Activated CD4-positive, alpha-beta memory T cell treated with anti-CD3 and anti-CD28 coated beads, Interleukin-2, amount 10 ng/mL, durations not matched to agents 7 days and 5 days (primary cell): ENCODE measurements around the gene SH3D19. TPM values are rescaled to one million over a fixed set of nuclear protein-coding genes. Genes with fewer than 3 reads are reported as not detected.

ENCODE experiments used
- CTCF ChIA-PET: fragments of 350-600 bp; sonication (Branson Sonifier 250); formaldehyde crosslinking; loops from one replicate; lab custom pipeline; 2021; ENCODE audit warnings: antibody characterized with exemption, inconsistent platforms; lab: Charles Lee
- POLR2A ChIA-PET: fragments of 350-600 bp; sonication (Branson Sonifier 250); formaldehyde crosslinking; loops from one replicate; lab custom pipeline; 2021; ENCODE audit warnings: antibody characterized with exemption; lab: Charles Lee
- DNase-seq: peaks from one replicate; pipeline ENCODE4 v3.0.0-alpha.2; 2020
- H3K27ac Mint-ChIP-seq: one replicate; pipeline ENCODE4 v1.8.0; 2021; ENCODE audit warnings: mild to moderate bottlenecking, mixed read lengths
- H3K27me3 Mint-ChIP-seq: one replicate; pipeline ENCODE4 v1.8.0; 2021; ENCODE audit warnings: mixed read lengths
- H3K36me3 Mint-ChIP-seq: one replicate; pipeline ENCODE4 v1.8.0; 2021; ENCODE audit warnings: low read depth, mixed read lengths
- H3K4me1 Mint-ChIP-seq: one replicate; pipeline ENCODE4 v1.8.0; 2021; ENCODE audit warnings: mixed read lengths
- H3K4me3 Mint-ChIP-seq: one replicate; pipeline ENCODE4 v1.8.0; 2021; ENCODE audit warnings: mild to moderate bottlenecking, mixed read lengths
- H3K9me3 Mint-ChIP-seq: one replicate; pipeline ENCODE4 v1.8.0; 2021; ENCODE audit warnings: mixed read lengths
- total RNA-seq, 2 experiments: library from RNA; stranded (reverse); gene quantifications; one replicate each; pipeline ENCODE4 v1.2.3, GENCODE V29; 2021

The SH3D19 gene
- total RNA-seq, 2 experiments from 2014 or later = not detected

- no peak overlapping the region for H3K4me3 Mint-ChIP-seq
- no peaks in the 10 kb centered on the region for H3K27me3 Mint-ChIP-seq
- no peak overlapping the region for H3K27ac Mint-ChIP-seq
- H3K9me3 Mint-ChIP-seq = no peaks in the 10 kb centered on the region
- ChIA-PET CTCF (interaction anchor here (0.6 to 1.9 kb wide), 14 partner anchors 8 to 1269 kb away, joined by 3 to 7 read pairs (median 4); no protein-coding TSS in a partner anchor), POLR2A (interaction anchor here (1.9 to 2.1 kb wide), 2 partner anchors 15 to 17 kb away, joined by 6 to 8 read pairs; no protein-coding TSS in a partner anchor)
- H3K36me3 Mint-ChIP-seq = no peaks in the 10 kb centered on the region
- peaks cover 4% of the 10 kb centered on the region for H3K4me1 Mint-ChIP-seq
- DNase-seq = peak; percentile 63
Observed at GRCh38 chr4:151117371-151117962, 207.9 kb downstream of the SH3D19 start.

DNA sequence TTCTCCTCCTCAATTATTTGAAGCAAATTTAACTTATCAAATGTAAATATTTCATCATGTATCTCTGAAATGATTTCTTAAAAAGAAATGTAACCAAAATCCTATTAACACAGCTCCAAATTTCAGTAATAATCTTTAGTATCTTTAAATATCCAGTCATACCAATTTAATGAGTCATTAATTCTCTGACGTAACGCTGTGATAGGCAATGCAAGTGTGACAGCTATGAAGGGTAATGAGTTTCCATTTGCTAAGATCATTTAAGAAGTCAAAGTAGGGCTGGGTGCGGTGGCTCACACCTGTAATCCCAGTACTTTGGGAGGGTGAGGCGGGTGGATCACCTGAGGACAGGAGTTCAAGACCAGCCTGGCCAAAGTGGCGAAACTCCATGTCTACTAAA is 210.4 kb downstream of the SH3D19 start:
- no peak overlapping the region for H3K27ac Mint-ChIP-seq
- DNase-seq = no peak
- no peaks in the 10 kb centered on the region for H3K4me1 Mint-ChIP-seq
- no peaks in the 10 kb centered on the region for H3K9me3 Mint-ChIP-seq
- H3K4me3 Mint-ChIP-seq = no peak overlapping the region
- POLR2A ChIA-PET = interaction anchor here (1.6 kb wide), 1 partner anchor 15 kb away, joined by 8 read pairs; no protein-coding TSS in a partner anchor
- H3K36me3 Mint-ChIP-seq = no peaks in the 10 kb centered on the region
- CTCF ChIA-PET = interaction anchor here (0.7 to 1.1 kb wide), 2 partner anchors 16 to 359 kb away, joined by 3 to 4 read pairs; no protein-coding TSS in a partner anchor
- H3K27me3 Mint-ChIP-seq = no peaks in the 10 kb centered on the region

DNA sequence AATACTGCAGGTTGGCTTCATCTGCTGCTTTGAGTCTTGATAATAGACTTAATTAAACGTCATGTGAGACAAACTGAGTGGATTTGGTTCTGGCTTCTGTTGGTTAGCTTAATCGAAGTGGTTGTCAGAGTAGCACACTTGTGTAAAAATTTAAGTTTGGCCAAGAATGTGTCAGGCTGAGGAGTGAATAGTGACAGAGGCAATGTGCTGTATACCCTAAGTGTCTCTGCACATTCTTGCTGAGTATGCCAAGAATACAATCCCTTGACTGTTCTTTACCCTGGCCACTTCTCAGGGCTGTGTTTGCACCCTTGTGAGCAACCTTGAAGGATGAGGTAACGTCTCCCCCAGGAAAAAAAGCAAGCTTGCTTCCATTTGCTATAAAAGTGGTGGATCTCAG is 211.1 kb downstream of the SH3D19 start:
- POLR2A ChIA-PET = interaction anchor here (0.6 to 1.6 kb wide), 3 partner anchors 14 to 29 kb away, joined by 3 to 8 read pairs (median 5); partner anchors contain the start of gene RPS3A

DNA sequence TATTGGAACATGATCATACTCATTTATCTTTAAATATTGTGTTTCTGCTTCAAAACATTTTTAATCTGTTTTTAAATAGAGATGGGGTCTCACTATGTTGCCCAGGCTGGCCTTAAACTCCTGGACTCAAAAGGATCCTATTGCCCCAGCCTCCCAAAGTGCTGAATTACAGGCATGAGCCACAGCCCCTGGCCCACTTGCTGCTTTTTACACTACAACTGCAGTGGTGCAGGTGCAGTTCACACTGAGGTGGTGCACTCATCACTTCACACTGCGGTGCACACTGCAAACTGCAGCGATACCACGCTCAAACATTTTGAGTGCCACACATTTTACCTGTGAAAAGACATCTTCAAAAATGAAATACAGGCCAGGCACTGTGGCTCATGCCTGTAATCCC is 215.2 kb downstream of the SH3D19 start:
- DNase-seq = no peak
- ChIA-PET CTCF (no interaction called here), POLR2A (interaction anchor here (1.0 kb wide), 1 partner anchor 10 kb away, joined by 5 read pairs; the partner anchor contains the start of gene RPS3A)
- Mint-ChIP-seq H3K27me3 (no peaks in the 10 kb centered on the region), H3K27ac (no peak overlapping the region), H3K4me3 (no peak overlapping the region), H3K4me1 (no peaks in the 10 kb centered on the region), H3K36me3 (peaks cover 26% of the 10 kb centered on the region), H3K9me3 (no peaks in the 10 kb centered on the region)

More for the DNA sequence above, 211.1 kb downstream of the SH3D19 start:
- CTCF ChIA-PET = interaction anchor here (1.1 kb wide), 1 partner anchor 16 kb away, joined by 3 read pairs; no protein-coding TSS in a partner anchor
- DNase-seq = no peak
- H3K4me1 Mint-ChIP-seq = no peaks in the 10 kb centered on the region
- no peaks in the 10 kb centered on the region for H3K27me3 Mint-ChIP-seq
- H3K27ac Mint-ChIP-seq = no peak overlapping the region
- no peaks in the 10 kb centered on the region for H3K9me3 Mint-ChIP-seq
- no peak overlapping the region for H3K4me3 Mint-ChIP-seq
- H3K36me3 Mint-ChIP-seq = no peaks in the 10 kb centered on the region

DNA sequence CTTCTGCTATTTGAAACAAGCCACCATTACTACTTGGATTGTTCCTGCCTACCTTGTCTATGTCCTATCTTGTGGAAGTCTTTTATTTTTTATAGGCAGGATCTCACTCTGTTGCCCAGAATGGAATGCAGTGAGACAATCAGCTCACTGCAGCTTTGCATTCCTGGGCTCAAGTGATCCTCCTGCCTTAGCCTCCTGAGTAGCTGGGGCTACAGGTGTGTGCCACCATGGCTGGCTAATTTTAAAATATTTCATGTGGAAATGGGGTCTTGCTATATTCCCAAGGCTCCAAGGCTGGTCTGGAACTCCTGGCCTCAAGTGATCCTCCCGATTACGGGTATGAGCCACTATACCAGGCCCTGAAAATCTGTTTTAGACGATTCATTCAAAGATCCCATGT is 218.3 kb downstream of the SH3D19 start:
- POLR2A ChIA-PET = no interaction called here
- no peak overlapping the region for H3K27ac Mint-ChIP-seq
- H3K9me3 Mint-ChIP-seq = no peaks in the 10 kb centered on the region
- DNase-seq = no peak
- H3K27me3 Mint-ChIP-seq = no peaks in the 10 kb centered on the region
- H3K36me3 Mint-ChIP-seq = peaks cover 50% of the 10 kb centered on the region
- no peak overlapping the region for H3K4me3 Mint-ChIP-seq
- peaks cover 19% of the 10 kb centered on the region for H3K4me1 Mint-ChIP-seq
- CTCF ChIA-PET = no interaction called here

GRCh38 chr4:151105454-151106032 is 219.9 kb downstream of the SH3D19 start:
- no peak overlapping the region for H3K4me3 Mint-ChIP-seq
- no peak for DNase-seq
- peaks cover 64% of the 10 kb centered on the region for H3K36me3 Mint-ChIP-seq
- ChIA-PET CTCF (interaction anchor here (1.0 kb wide), 1 partner anchor 12 kb away, joined by 3 read pairs; no protein-coding TSS in a partner anchor), POLR2A (no interaction called here)
- H3K9me3 Mint-ChIP-seq = no peaks in the 10 kb centered on the region
- no peak overlapping the region for H3K27ac Mint-ChIP-seq
- no peaks in the 10 kb centered on the region for H3K27me3 Mint-ChIP-seq
- peaks cover 31% of the 10 kb centered on the region for H3K4me1 Mint-ChIP-seq

DNA sequence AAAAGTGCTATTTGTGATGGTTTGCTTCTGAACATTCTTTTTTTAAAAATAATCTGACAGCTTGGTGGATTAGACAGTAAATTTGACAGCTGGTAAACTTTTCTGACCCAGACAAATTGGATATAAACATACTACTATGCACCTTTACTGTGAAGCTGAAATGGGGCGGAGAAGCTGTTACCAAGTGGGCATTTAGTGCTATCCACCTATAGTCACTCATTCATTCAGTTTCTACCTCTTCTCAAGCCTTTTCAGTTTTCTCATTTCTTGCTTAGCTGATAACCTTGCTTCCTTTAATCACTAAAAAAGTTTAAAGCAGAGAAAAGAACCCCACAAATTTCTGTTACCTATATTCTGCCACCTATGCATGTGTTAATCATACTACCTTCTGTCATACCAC is 220.8 kb downstream of the SH3D19 start:
- H3K9me3 Mint-ChIP-seq = no peaks in the 10 kb centered on the region
- H3K27me3 Mint-ChIP-seq = no peaks in the 10 kb centered on the region
- CTCF ChIA-PET = interaction anchor here (1.0 kb wide), 1 partner anchor 12 kb away, joined by 3 read pairs; no protein-coding TSS in a partner anchor
- H3K27ac Mint-ChIP-seq = no peak overlapping the region
- no peak for DNase-seq
- POLR2A ChIA-PET = no interaction called here
- peaks cover 33% of the 10 kb centered on the region for H3K4me1 Mint-ChIP-seq
- peaks cover 73% of the 10 kb centered on the region for H3K36me3 Mint-ChIP-seq
- H3K4me3 Mint-ChIP-seq = no peak overlapping the region

- H3K4me3 Mint-ChIP-seq = no peak overlapping the region
- no peak for DNase-seq
- no peaks in the 10 kb centered on the region for H3K27me3 Mint-ChIP-seq
- H3K27ac Mint-ChIP-seq = no peak overlapping the region
- POLR2A ChIA-PET = interaction anchor here (3.0 kb wide), 1 partner anchor 14 kb away, joined by 8 read pairs; no protein-coding TSS in a partner anchor
- peaks cover 76% of the 10 kb centered on the region for H3K36me3 Mint-ChIP-seq
- CTCF ChIA-PET = interaction anchor here (1.2 kb wide), 1 partner anchor 10 kb away, joined by 3 read pairs; no protein-coding TSS in a partner anchor
- peaks cover 37% of the 10 kb centered on the region for H3K4me1 Mint-ChIP-seq
- H3K9me3 Mint-ChIP-seq = no peaks in the 10 kb centered on the region
Observed at GRCh38 chr4:151103758-151104157, 221.6 kb downstream of the SH3D19 start.

DNA sequence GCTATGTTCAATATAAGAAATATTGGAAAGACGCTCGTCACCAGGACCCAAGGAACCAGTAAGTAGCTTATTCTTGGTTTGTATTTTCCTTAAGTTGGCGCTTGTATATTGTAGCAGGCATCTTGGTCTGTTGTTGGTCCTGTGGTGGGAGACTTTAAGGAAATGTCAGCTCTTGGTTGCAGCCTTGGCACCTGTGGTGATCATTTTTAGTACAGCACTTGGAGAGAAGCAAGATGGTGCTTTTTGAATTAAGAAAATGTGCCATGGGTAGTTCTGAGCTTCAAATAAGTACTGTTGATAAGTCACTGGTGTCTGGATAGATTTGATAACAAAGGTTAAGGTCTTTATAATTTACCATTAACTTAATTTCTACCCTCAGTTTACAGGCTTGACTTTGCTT is 224.9 kb downstream of the SH3D19 start:
- no peak for DNase-seq
- Mint-ChIP-seq H3K36me3 (peaks cover 53% of the 10 kb centered on the region), H3K27ac (peak overlapping the region; percentile 87), H3K27me3 (no peaks in the 10 kb centered on the region), H3K4me1 (peaks cover 56% of the 10 kb centered on the region), H3K9me3 (no peaks in the 10 kb centered on the region), H3K4me3 (peak overlapping the region; percentile 85)
- ChIA-PET POLR2A (interaction anchor here (0.7 to 3.2 kb wide), 10 partner anchors 9 to 1679 kb away, joined by 3 to 57 read pairs (median 6); partner anchors contain the start of genes ARFIP1, FBXW7, LRBA and TIGD4), CTCF (interaction anchor here (0.6 to 1.4 kb wide), 3 partner anchors 17 to 1357 kb away, joined by 3 to 7 read pairs (median 3); no protein-coding TSS in a partner anchor)

DNA sequence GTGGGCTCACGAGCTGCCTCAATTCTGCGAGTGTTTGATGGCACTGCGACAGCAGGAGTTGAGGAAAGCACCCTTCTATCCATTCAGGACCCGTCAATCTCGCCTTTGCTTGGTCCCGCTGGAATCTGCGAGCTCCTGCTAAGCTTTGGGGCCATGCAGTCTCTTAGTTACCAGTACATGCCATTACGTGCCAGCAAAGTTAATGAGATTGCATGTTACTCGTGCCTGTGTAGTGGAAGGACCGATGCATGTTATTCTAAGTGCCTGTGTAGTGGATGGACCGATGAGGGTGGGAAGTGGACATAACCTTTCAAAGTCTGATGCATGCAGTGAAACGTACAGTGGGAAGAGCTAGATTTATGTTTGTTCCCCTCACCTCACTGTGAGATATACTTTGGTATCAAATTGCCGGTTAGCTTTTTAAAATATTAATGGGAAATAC is 225.4 kb downstream of the SH3D19 start:
- Mint-ChIP-seq H3K4me3 (peak overlapping the region; percentile 85), H3K36me3 (peaks cover 53% of the 10 kb centered on the region), H3K27ac (peak overlapping the region; percentile 87), H3K27me3 (no peaks in the 10 kb centered on the region), H3K9me3 (no peaks in the 10 kb centered on the region), H3K4me1 (peaks cover 60% of the 10 kb centered on the region)
- no peak for DNase-seq
- POLR2A ChIA-PET = interaction anchor here (0.7 to 3.2 kb wide), 13 partner anchors 8 to 1680 kb away, joined by 3 to 57 read pairs (median 5); partner anchors contain the start of genes ARFIP1, FBXW7, LRBA and TIGD4
- CTCF ChIA-PET = interaction anchor here (0.6 to 1.4 kb wide), 4 partner anchors 17 to 1358 kb away, joined by 3 to 7 read pairs (median 3); no protein-coding TSS in a partner anchor

DNA sequence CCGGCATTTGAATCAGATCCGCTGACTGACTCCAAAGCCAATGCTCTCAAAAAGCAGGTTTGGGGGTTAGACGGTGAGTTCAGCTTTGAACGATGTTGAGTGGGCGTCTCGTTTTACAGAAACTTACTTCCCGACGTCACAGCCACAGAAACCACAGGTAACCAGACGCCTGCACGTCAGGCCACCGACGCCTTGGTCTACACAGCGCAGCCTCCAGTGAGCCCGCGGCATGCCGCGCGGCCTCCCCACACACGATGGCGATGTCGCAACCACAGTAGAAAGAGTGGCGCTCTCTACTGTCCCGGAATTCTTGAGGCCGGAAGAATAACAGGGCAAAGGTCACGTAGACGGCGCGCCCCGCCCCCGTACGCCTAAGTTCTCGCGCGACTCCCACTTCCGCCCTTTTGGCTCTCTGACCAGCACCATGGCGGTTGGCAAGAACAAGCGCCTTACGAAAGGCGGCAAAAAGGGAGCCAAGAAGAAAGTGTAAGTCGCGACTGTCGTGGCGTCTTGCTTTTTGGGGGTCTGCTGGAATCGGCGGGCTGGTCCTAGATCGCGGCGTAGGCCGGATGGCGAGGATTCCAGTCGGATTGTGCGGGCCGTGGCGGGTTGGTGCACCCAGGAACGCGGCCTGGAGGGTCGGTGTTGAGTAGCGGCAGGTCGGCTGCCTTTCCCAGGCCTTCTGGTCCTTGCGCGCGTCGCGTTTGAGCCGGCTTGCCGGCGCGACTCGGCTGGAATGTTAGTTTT is 226.0 kb downstream of the SH3D19 start, which contains the start of gene RPS3A:
Gene RPS3A, plus strand, starts transcription at position 400 of the 747 bp plus-strand sequence. Its CDS starts 25 bp downstream, at position 425.
- H3K27me3 Mint-ChIP-seq = no peaks in the 10 kb centered on the region
- peaks cover 57% of the 10 kb centered on the region for H3K4me1 Mint-ChIP-seq
- H3K4me3 Mint-ChIP-seq = peak within 1 kb of the TSS; percentile 85
- ChIA-PET CTCF (interaction anchor here (0.6 to 1.2 kb wide), 8 partner anchors 10 to 232 kb away, joined by 3 to 5 read pairs (median 3); no protein-coding TSS in a partner anchor), POLR2A (interaction anchor here (0.6 to 3.2 kb wide), 15 partner anchors 9 to 1680 kb away, joined by 3 to 57 read pairs (median 5); partner anchors contain the start of genes ARFIP1, FBXW7, LRBA and TIGD4)
- peak; percentile 99 for DNase-seq
- H3K36me3 Mint-ChIP-seq = peaks cover 47% of the 10 kb centered on the region
- H3K9me3 Mint-ChIP-seq = no peaks in the 10 kb centered on the region
- peak within 1 kb of the TSS; percentile 87 for H3K27ac Mint-ChIP-seq

GRCh38 chr4:151098979-151099228 is 226.5 kb downstream of the SH3D19 start:
- Mint-ChIP-seq H3K4me3 (peak overlapping the region; percentile 85), H3K4me1 (peaks cover 55% of the 10 kb centered on the region), H3K27me3 (no peaks in the 10 kb centered on the region), H3K36me3 (peaks cover 44% of the 10 kb centered on the region), H3K27ac (peak overlapping the region; percentile 87), H3K9me3 (no peaks in the 10 kb centered on the region)
- CTCF ChIA-PET = interaction anchor here (0.6 to 1.9 kb wide), 8 partner anchors 10 to 271 kb away, joined by 3 to 5 read pairs (median 4); no protein-coding TSS in a partner anchor
- POLR2A ChIA-PET = interaction anchor here (0.6 to 3.2 kb wide), 10 partner anchors 9 to 1681 kb away, joined by 3 to 57 read pairs (median 4); partner anchors contain the start of genes ARFIP1, LRBA and TIGD4
- DNase-seq = no peak
